HG02571 (cell line): ENCODE results near the gene UBE2I.
A peak's percentile ranks its signal among the peaks of the same experiment; 100 is the strongest.

Experiments
- ATAC-seq: cut with Tn5 transposase; IDR thresholded peaks from one replicate; pipeline ENCODE4 v1.9.1; 2021; ENCODE audit warnings: mild to moderate bottlenecking, moderate library complexity; ENCODE audit not compliant: unreplicated experiment

UBE2I gene

DNA sequence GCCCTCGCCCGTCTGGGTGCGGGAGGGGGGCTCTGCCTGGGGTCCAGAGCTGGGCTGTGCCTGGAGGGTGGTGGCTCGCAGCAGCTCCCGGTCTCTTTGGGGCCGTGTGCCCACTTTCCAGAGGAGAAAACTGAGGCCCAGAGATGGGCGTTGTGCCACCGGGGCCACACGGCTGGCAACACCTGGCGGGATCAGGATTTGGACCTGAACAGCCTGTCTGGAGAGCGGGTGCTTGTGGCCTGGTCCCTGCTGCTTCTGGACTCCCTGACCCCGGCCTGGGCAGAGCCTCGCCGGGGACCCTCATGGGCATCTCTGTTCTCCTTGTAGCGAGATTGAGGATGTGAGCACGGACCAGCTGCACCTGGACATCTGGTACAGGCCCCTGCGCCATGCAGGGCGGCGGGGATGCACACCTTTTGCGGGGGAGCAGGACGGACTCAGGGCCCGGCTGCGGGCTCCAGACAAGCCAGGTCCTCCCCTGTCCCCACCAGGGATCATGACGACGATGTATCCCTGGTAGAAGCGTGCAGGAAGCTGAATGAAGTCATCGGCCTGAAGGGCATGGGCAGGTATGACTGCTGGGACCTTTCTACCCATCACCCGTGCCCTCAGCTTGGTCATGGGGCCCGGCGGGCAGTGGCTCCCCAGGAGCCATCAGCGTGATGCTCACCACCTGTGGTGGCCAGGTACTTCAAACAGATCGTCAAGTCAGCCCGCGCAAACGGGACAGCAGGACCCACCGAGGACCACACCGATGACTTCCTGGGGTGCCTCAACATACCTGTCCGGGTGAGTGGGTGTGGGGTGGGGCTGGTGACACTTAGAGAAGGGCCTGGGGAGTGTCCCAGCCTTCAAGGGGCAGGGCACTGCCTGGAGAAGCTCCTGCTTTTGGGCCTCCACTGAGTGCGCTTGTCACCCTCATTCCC lies 32.3 kb downstream of the UBE2I start:
- ATAC-seq, result no peak

GRCh38 chr16:1342526-1343427 lies 33.3 kb downstream of the UBE2I start:
- peak; percentile 72 for ATAC-seq

DNA sequence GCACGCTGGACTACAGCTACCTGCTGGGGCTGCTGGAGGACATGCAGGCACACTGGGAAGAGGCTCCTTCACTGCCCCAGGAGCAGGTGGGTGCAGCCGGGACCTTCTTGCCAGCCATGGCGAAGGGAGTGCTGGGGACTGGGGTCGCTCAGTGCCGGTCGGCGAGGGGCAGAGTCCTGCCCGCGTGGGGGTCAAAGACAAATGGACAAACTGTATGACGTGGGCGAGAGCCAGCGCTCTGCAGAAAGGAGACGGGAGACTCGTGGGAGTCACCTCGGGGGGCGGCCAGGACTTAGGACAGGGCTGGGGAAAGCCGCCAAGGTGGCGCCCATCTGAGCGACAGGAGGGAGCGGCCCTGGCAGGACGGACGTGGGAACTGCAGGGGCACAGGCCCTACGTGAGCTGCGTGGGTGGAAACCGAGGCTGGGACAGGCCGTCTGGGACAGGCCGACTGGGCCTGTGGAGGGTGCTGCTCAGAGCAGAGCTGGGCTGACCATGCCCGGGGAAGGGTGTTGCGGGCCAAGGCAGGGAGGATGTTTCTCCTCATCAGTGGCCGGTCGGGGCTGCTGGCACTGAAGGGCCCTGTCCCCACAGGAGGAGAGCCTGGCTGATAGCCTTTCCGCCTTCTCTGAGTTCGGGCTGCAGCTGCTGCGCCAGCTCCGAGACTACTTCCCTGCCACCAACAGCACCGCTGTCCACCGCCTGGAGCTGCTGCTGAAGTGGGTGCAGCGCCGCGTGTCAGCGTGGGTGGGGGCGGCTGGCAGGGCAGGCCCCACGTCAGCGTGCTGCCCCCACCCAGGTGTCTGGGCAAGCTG lies 34.2 kb downstream of the UBE2I start:
- peak; percentile 4 for ATAC-seq

GRCh38 chr16:1344499-1344898 lies 35.1 kb downstream of the UBE2I start:
- ATAC-seq, result no peak

DNA sequence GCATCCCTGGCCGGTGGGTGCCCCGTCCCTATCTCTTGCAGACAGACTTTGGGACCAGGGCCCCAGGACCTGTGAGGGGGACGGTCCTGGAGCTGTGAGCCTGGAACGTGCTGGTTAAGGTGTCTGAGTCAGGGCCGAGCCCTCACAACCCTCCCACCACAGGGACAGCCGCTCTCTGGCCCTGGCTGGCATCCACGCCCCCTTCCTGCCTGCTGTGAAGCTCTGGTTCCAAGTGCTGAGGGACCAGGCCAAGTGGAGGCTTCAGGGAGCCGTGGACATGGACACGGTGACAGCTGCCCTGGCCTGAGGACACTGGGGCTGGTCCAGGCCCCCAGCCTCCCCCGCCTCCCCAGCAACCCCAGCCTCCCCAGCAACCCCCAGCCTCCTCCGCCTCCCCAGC lies 35.7 kb downstream of the UBE2I start:
- no peak for ATAC-seq

DNA sequence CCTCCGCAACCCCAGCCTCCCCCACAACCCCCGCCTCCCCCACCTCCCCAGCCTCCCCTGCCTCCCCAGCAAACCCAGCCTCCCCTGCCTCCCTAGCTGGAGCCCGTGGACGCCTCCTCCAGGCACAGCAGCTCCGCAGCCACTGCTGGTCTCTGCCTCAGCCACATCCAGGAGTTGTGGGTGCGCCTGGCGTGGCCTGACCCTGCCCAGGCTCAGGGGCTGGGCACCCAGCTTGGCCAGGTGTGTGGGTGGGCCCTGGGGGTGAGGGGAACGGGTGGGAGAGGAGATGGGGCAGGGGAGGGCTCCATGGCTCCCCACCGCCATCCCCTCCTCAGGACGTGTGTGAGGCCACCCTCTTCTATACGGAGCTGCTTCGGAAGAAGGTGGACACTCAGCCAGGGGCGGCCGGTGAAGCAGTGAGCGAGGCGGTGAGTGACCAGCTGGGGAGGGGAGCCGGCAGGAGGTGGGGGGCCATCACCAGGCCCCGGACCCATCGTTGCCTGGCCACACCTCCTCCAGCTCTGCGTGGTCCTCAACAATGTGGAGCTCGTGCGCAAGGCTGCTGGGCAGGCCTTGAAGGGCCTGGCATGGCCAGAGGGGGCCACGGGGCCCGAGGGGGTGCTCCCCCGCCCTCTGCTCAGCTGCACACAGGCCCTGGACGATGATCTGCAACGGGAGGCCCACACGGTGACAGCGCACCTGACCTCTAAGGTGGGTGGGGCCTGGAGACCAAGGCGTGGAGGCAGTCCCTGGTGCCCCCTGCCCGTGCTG lies 36.4 kb downstream of the UBE2I start:
- no peak for ATAC-seq

- no peak for ATAC-seq
These were observed 37.2 kb downstream of the UBE2I start for GRCh38 chr16:1346422-1347285.

DNA sequence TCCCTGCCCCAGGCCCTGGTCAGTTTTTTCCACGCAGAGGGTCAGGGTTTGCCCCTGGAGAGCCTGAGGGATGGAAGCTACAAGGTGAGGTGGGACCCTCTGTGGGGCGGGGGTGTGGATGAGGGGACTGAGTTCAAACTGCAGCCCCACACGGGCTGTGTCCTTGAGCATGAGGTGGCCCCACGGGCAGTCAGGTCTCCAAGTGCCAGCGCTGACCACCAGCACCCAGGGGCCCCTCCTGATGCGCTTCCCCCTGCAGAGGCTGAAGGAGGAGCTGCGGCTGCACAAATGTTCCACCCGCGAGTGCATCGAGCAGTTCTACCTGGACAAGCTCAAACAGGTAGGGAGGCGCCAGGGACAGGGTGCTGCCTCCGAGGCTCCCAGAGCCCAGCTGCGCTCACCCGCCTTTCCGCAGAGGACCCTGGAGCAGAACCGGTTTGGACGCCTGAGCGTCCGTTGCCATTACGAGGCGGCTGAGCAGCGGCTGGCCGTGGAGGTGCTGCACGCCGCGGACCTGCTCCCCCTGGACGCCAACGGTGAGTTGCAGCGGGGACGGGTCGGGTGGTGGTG lies 37.9 kb downstream of the UBE2I start:
- no peak for ATAC-seq

- no peak for ATAC-seq
These were observed 38.5 kb downstream of the UBE2I start for GRCh38 chr16:1347962-1348361.

GRCh38 chr16:1348441-1348840 lies 39.0 kb downstream of the UBE2I start:
- no peak for ATAC-seq

- no peak for ATAC-seq
These were observed 39.5 kb downstream of the UBE2I start for GRCh38 chr16:1348926-1349325.

DNA sequence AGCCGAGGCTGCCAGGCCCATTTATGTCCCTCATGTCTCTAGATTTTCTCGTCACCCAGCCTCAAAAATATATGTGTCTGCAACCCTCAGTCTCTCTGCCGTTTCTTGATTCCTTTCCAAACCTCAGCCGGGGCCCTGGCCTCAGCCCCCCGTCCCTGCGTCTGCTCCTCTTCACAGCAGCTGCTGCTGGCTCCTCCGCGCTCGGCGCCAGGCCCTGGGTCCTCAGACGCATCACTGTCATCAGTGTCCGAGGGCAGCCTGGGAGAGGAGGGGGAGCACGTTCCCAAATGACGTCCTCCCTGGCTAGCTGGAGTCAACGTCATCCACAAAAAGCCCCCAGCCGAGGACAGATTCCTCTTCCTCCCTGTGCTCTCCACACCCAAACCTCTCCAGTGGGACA lies 39.9 kb downstream of the UBE2I start:
- no peak for ATAC-seq

DNA sequence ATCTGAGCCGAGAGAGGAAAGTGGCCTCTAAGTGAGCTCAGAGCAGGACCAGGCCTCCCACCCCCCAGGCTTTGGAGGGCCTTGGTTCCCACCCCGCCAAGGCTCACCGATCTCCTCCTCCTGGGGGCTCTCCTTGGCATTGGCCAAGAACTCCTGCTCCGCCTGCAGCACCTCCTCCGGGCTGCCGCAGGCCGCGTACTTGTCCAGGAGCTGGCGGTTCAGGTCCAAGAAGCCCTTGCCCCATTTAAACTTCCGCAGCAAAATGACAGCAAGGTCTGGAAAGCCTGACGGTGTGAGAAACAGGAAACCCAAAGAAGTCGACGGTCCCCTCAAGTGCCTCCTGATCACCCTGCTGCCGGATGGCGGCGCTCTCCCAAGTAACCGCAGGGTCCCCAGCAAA lies 40.5 kb downstream of the UBE2I start:
- no peak for ATAC-seq

DNA sequence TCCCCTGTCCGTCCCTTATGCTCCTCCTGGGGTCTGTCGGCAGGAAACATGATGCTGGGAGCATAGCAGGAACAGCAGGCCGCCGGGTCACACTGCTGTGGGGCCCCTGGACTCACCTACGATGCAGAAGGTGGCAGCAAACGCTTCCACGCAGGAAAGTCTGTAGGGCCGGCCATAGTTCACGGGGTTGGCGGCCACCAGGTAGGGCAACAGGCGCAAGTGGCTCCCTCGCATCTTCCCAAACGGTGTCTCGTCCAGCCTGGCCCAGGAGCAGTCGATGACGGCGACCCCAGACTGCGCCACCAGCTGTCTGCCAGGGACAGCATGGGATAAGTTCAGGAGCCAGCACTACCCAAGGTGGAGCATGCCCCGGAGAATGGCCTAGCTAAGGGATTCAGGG lies 41.3 kb downstream of the UBE2I start:
- no peak for ATAC-seq

GRCh38 chr16:1351215-1351581 lies 41.8 kb downstream of the UBE2I start:
- peak; percentile 20 for ATAC-seq

DNA sequence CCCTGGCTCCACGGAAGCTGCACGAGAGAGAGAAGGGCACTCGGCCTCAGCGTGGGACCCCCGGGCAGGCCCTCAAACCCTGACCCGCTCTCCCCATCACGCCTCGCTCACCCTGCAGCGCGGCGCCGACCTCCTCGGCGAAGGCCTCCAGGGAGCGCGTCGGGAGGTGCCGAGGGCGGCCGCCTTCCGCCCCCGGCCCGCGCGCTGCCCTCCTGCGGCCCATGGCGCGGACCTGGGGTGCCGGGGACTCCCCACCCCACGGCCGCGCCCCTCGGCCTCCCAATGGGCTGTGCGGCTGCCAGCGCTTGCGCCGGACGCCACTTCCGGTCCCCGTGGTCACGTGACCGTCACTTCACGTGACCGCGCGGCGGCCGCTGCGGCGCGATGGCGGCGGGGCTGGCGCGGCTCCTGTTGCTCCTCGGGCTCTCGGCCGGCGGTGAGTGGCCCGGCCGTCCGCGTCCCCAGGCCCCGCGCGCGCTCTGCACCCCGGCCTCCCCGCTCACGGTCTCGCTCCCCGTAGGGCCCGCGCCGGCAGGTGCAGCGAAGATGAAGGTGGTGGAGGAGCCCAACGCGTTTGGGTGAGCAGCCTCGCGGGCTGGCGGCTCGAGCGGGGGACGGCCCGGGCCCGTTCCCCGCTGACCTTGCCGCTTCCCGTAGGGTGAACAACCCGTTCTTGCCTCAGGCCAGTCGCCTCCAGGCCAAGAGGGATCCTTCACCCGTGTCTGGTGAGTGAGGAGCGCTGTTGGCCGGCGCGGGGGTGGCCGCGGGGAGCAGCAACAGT lies 42.3 kb downstream of the UBE2I start, which contains the start of the genes GNPTG and TSR3:
GNPTG (plus strand) TSS at position 350 of the 781 bp plus-strand sequence; CDS start at position 385, 35 bp downstream.
TSR3 (minus strand) TSS at position 297 of the 781 bp plus-strand sequence; CDS start at position 223, 74 bp downstream.
- peak; percentile 64 for ATAC-seq

- ATAC-seq, result no peak
These were observed 45.5 kb downstream of the UBE2I start for GRCh38 chr16:1354815-1355540.
